GM10266 (cell line): ENCODE results near the gene BEGAIN.
"Not testable (repeated sequence)": the region's sequence is repeated elsewhere in the genome, so short reads cannot be mapped to it uniquely, and the experiment has no call there.

Experiments
- DNase-seq: peaks from one replicate; pipeline ENCODE4 v3.0.0; 2012; ENCODE audit errors: extremely low spot score
- CTCF ChIP-seq: IDR thresholded peaks from 2 replicates; pipeline ENCODE4 v1.5.1; 2012; ENCODE audit warnings: mild to moderate bottlenecking, low read depth; ENCODE audit not compliant: control insufficient read depth, insufficient read depth; ENCODE audit errors: missing control alignments

The BEGAIN gene

DNA sequence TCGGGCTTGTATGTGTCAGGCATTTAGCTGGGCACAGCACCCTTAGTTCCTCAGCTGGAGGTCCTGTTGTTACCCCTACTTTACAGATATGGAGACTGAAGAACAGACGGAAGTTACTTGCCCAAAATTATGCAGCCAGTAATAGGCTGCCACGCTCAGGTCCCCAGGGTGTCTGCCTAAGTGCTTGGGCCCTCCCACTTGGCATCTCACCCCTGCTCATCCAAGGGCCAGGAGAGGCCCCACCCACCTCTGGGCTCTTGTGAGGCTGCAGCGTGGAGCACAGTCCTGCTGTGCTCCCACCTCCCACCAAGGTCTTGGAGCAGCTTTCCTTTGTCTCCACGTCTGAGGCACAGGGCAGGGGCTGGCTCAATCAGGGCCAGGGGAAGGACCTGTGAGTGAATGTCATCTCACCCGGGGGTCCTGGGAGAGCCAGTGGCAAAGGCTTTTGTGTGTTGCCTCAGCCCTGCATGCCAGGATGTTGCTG, 64.6 kb downstream of the BEGAIN start:
- DNase-seq, result no peak
- no peak for TF ChIP-seq CTCF

- not testable (repeated sequence) for DNase-seq
Measured at GRCh38 chr14:100506053-100506452, 81.2 kb downstream of the BEGAIN start.

GRCh38 chr14:100504372-100505078, 82.7 kb downstream of the BEGAIN start:
- TF ChIP-seq CTCF, result no peak
- no peak for DNase-seq

DNA sequence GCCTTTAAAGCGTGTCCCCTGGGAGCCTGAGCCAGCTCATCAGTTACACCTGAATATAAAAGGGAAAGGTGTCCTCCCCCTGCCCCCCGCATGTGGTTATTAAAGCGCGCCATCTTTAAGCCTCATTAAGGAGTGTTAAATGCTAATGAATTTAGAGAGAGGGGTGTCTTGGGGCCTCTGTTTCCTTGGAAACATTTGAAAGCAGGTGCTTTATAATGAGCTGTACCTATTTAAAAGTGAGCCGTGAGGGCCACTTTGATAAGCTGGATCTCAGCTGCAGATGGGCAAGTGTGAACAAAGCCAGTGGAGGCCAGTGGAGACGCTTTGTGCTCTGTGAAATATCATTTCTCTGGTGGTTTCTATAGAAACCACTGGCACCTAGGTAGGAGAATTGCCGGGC, 84.0 kb downstream of the BEGAIN start:
- no peak for DNase-seq

DNA sequence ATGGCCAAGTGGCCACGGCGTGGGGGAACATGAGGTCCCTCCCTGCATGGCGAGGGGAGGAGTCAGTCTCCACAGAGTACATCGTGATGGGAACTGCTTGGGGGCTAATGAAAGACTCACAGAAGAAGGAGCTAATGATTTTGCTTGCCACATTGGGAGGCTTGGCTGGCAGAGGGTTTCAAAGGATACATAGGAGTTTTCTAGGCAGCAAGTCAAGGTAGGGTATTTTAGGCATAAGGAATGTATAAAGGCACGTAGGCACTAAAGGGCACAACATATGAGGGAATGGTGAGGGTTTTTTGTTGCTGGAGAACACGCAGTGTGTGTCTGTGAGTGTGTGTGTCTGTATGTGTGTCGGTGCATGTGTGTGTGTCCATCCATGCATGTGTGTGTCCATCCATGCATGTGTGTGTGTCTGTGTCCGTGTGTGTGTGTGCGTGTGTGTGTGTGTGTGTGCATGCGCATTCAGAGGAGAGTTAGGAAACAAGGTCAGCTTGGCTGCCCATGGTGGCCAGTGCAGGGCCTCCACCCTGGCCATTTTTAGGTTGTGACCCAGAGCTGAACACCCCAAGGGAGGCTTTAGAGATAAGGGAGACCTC, 84.5 kb downstream of the BEGAIN start:
- TF ChIP-seq CTCF, result no peak
- no peak for DNase-seq

More for the DNA sequence above, 84.0 kb downstream of the BEGAIN start:
- no peak for TF ChIP-seq CTCF

DNA sequence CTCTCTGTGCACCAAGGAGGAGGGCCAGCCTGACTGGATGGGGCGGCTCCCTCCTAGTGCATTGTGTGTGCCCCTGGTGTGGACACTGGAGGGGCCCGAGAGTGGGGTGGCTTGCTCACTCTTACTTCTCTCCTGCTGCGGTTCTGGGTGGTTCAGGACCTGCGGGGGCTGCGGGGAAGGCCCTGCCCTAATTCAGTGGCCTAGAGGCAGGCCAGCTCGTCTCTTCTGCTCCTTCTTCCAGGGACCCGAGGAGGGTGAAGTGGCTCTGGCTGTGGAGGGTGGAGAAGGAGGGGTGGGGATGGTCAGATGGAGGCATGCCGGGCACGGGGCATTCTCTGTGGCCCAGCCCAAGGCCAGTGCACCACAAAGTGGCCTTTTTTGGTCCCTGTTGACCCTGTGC, 87.1 kb downstream of the BEGAIN start:
- no peak for TF ChIP-seq CTCF
- DNase-seq, result no peak

GRCh38 chr14:100498068-100498467, 89.1 kb downstream of the BEGAIN start:
- TF ChIP-seq CTCF, result no peak
- no peak for DNase-seq
